T-helper 2 cell treated with Interferon-gamma antibody and Interleukin-4, amounts not matched to agents 100 ng/mL and 5 ng/mL, for 36 hours (primary cell): ENCODE results near the gene KRTAP5-7. TPM values are rescaled to one million over a fixed set of nuclear protein-coding genes. Genes with fewer than 3 reads are reported as not detected.

Source experiments
- intact Hi-C: fragments of 100-400 bp; cut with micrococcal nuclease; formaldehyde crosslinking; loops from one replicate; pipeline ENCODE4 v1.15.1; 2023
- total RNA-seq: library from RNA; stranded (reverse); gene quantifications from 2 replicates; pipeline ENCODE4 v1.2.3, GENCODE V29; 2022

The KRTAP5-7 gene
- total RNA-seq, 1 donor from 2014 or later: 0.25 TPM

- intact Hi-C loops: no loop called here
Measured at GRCh38 chr11:71495286-71496230, 31.5 kb upstream of the KRTAP5-7 start.

GRCh38 chr11:71496421-71496820 lies 30.6 kb upstream of the KRTAP5-7 start:
- intact Hi-C loops: no loop called here

GRCh38 chr11:71498091-71498490 lies 29.0 kb upstream of the KRTAP5-7 start:
- intact Hi-C loops: no loop called here

GRCh38 chr11:71499125-71499524 lies 27.9 kb upstream of the KRTAP5-7 start:
- intact Hi-C loops: no loop called here

GRCh38 chr11:71499546-71499945 lies 27.5 kb upstream of the KRTAP5-7 start:
- intact Hi-C loops: no loop called here

- intact Hi-C loops: no loop called here
Measured at GRCh38 chr11:71500601-71501021, 26.5 kb upstream of the KRTAP5-7 start.

GRCh38 chr11:71501071-71501985 lies 25.7 kb upstream of the KRTAP5-7 start:
- intact Hi-C loops: no loop called here

- intact Hi-C loops: no loop called here
Measured at GRCh38 chr11:71502026-71502425, 25.0 kb upstream of the KRTAP5-7 start.

- intact Hi-C loops: no loop called here
Measured at GRCh38 chr11:71502871-71503435, 24.1 kb upstream of the KRTAP5-7 start.

- intact Hi-C loops: no loop called here
Measured at GRCh38 chr11:71504531-71504930, 22.5 kb upstream of the KRTAP5-7 start.

- intact Hi-C loops: no loop called here
Measured at GRCh38 chr11:71505001-71505400, 22.1 kb upstream of the KRTAP5-7 start.

GRCh38 chr11:71505781-71506180 lies 21.3 kb upstream of the KRTAP5-7 start:
- intact Hi-C loops: no loop called here

GRCh38 chr11:71507102-71507501 lies 20.0 kb upstream of the KRTAP5-7 start:
- intact Hi-C loops: no loop called here

GRCh38 chr11:71518506-71519471 lies 8.3 kb upstream of the KRTAP5-7 start:
- intact Hi-C loops: no loop called here

GRCh38 chr11:71519546-71519945 lies 7.5 kb upstream of the KRTAP5-7 start:
- intact Hi-C loops: no loop called here

GRCh38 chr11:71525188-71525937 lies 1.7 kb upstream of the KRTAP5-7 start:
- intact Hi-C loops: no loop called here

- intact Hi-C loops: no loop called here
Measured at GRCh38 chr11:71525938-71526495, 1.1 kb upstream of the KRTAP5-7 start.

GRCh38 chr11:71527576-71528210 lies 626 bp downstream of the KRTAP5-7 start:
- intact Hi-C loops: no loop called here

- intact Hi-C loops: no loop called here
Measured at GRCh38 chr11:71530602-71531001, 3.5 kb downstream of the KRTAP5-7 start.
